HG02763 (cell line): ENCODE data around the gene EFCAB5.
"Not testable (repeated sequence)": the region's sequence is repeated elsewhere in the genome, so short reads cannot be mapped to it uniquely, and the experiment has no call there.

Experiments
- ATAC-seq: cut with Tn5 transposase; IDR thresholded peaks from one replicate; pipeline ENCODE4 v1.9.1; 2021; ENCODE audit warnings: mild to moderate bottlenecking, moderate library complexity; ENCODE audit not compliant: unreplicated experiment

Gene EFCAB5

GRCh38 chr17:29933379-29933778 is 8.1 kb upstream of the EFCAB5 start:
- ATAC-seq, result no peak

- not testable (repeated sequence) for ATAC-seq
Measured at GRCh38 chr17:29935909-29936308, 5.5 kb upstream of the EFCAB5 start.

- ATAC-seq, result no peak
Measured at GRCh38 chr17:29936724-29937123, 4.7 kb upstream of the EFCAB5 start.

- no peak for ATAC-seq
Measured at GRCh38 chr17:29945281-29945680, 3.8 kb downstream of the EFCAB5 start.

- ATAC-seq, result no peak
Measured at GRCh38 chr17:29948448-29949215, 7.2 kb downstream of the EFCAB5 start.

- ATAC-seq, result no peak
Measured at GRCh38 chr17:29949696-29950095, 8.3 kb downstream of the EFCAB5 start.

GRCh38 chr17:29954405-29954804 is 13.0 kb downstream of the EFCAB5 start:
- ATAC-seq, result no peak

- no peak for ATAC-seq
Measured at GRCh38 chr17:29956225-29956624, 14.8 kb downstream of the EFCAB5 start.

GRCh38 chr17:29957488-29957887 is 16.1 kb downstream of the EFCAB5 start:
- not testable (repeated sequence) for ATAC-seq

GRCh38 chr17:29958947-29959657 is 17.7 kb downstream of the EFCAB5 start:
- ATAC-seq, result no peak

- ATAC-seq, result no peak
Measured at GRCh38 chr17:29959658-29960337, 18.4 kb downstream of the EFCAB5 start.

GRCh38 chr17:29962656-29963055 is 21.2 kb downstream of the EFCAB5 start:
- ATAC-seq, result no peak

GRCh38 chr17:29968271-29968670 is 26.8 kb downstream of the EFCAB5 start:
- ATAC-seq, result no peak

GRCh38 chr17:29972277-29972676 is 30.8 kb downstream of the EFCAB5 start:
- no peak for ATAC-seq

GRCh38 chr17:29973005-29973404 is 31.6 kb downstream of the EFCAB5 start:
- ATAC-seq, result no peak

GRCh38 chr17:29977836-29978235 is 36.4 kb downstream of the EFCAB5 start:
- no peak for ATAC-seq

- ATAC-seq, result no peak
Measured at GRCh38 chr17:29980261-29980660, 38.8 kb downstream of the EFCAB5 start.

- no peak for ATAC-seq
Measured at GRCh38 chr17:29982991-29983653, 41.7 kb downstream of the EFCAB5 start.

- ATAC-seq, result no peak
Measured at GRCh38 chr17:29996458-29996857, 55.0 kb downstream of the EFCAB5 start.

GRCh38 chr17:30000001-30000754 is 58.7 kb downstream of the EFCAB5 start:
- no peak for ATAC-seq
